PFSK-1 (cell line): ENCODE measurements around the gene PLB1.

Source experiments
- FOXP2 ChIP-seq: optimal IDR thresholded peaks from 2 replicates; pipeline ENCODE3; 2011; ENCODE audit warnings: borderline replicate concordance, control low read depth, inconsistent platforms; ENCODE audit not compliant: insufficient read depth; ENCODE audit errors: extremely low read length, extremely low read depth
- POLR2AphosphoS5 ChIP-seq: IDR thresholded peaks from 2 replicates; pipeline ENCODE4 v1.6.1; 2012; ENCODE audit warnings: low read depth, mild to moderate bottlenecking, control low read depth, low read length, moderate library complexity
- SIN3A ChIP-seq: IDR thresholded peaks from 2 replicates; pipeline ENCODE4 v1.6.1; 2012; ENCODE audit warnings: mild to moderate bottlenecking, low read length, moderate library complexity, borderline replicate concordance; ENCODE audit not compliant: insufficient read depth
- TAF1 ChIP-seq: IDR thresholded peaks from 2 replicates; pipeline ENCODE4 v1.6.1; 2012; ENCODE audit warnings: low read length, control low read depth, borderline replicate concordance; ENCODE audit not compliant: insufficient read depth
- TF ChIP-seq, protein P1 (sequence below), 2 experiments: IDR thresholded peaks; 2 replicates each; pipeline versions ENCODE4 v1.6.1 to v1.8.0; 2011 to 2012; ENCODE audit warnings: low read depth in 2 of 2, low read length in 2 of 2, control low read depth in 1 of 2, inconsistent platforms in 1 of 2, mild to moderate bottlenecking in 1 of 2, moderate library complexity in 1 of 2; ENCODE audit not compliant: insufficient read depth in 1 of 2

PLB1 gene

GRCh38 chr2:28544922-28545589 lies 49.2 kb downstream of the PLB1 start:
- no peak for TF ChIP-seq SIN3A
- TF ChIP-seq FOXP2 = no peak
- no peak for TF ChIP-seq TAF1
- no peak for TF ChIP-seq POLR2AphosphoS5
- TF ChIP-seq, protein P1, sequence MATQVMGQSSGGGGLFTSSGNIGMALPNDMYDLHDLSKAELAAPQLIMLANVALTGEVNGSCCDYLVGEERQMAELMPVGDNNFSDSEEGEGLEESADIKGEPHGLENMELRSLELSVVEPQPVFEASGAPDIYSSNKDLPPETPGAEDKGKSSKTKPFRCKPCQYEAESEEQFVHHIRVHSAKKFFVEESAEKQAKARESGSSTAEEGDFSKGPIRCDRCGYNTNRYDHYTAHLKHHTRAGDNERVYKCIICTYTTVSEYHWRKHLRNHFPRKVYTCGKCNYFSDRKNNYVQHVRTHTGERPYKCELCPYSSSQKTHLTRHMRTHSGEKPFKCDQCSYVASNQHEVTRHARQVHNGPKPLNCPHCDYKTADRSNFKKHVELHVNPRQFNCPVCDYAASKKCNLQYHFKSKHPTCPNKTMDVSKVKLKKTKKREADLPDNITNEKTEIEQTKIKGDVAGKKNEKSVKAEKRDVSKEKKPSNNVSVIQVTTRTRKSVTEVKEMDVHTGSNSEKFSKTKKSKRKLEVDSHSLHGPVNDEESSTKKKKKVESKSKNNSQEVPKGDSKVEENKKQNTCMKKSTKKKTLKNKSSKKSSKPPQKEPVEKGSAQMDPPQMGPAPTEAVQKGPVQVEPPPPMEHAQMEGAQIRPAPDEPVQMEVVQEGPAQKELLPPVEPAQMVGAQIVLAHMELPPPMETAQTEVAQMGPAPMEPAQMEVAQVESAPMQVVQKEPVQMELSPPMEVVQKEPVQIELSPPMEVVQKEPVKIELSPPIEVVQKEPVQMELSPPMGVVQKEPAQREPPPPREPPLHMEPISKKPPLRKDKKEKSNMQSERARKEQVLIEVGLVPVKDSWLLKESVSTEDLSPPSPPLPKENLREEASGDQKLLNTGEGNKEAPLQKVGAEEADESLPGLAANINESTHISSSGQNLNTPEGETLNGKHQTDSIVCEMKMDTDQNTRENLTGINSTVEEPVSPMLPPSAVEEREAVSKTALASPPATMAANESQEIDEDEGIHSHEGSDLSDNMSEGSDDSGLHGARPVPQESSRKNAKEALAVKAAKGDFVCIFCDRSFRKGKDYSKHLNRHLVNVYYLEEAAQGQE (IDR thresholded peaks at IDR 0.05; ENCODE audit: insufficient read depth in 1 of 2, low read depth in 2 of 2, low read length in 2 of 2) = no peak

GRCh38 chr2:28545590-28546200 lies 49.8 kb downstream of the PLB1 start:
- no peak for TF ChIP-seq TAF1
- no peak for TF ChIP-seq SIN3A
- no peak for TF ChIP-seq POLR2AphosphoS5
- no peak for TF ChIP-seq FOXP2
- TF ChIP-seq, protein P1 (IDR thresholded peaks at IDR 0.05; ENCODE audit: insufficient read depth in 1 of 2, low read depth in 2 of 2, low read length in 2 of 2) = no peak

DNA sequence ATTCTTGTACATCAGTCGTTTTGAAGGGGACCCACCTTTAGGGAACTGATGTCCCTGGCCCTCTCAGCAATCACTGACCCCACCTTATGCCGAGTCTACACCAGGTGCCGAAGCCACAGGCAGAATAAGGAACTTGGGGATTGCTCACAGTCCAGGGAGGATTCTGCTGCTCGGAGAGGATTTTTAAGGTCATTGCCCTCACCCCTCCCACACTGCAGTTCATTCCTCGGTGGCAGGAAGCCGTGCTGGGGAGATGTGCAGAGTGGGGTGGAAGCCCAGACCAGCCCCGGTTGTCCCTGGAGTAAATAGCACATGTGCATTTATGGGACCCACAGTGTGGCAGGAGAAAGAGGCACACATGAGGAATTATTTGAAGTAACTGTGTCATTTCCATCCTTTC lies 50.4 kb downstream of the PLB1 start:
- no peak for TF ChIP-seq POLR2AphosphoS5

- TF ChIP-seq, protein P1 (IDR thresholded peaks at IDR 0.05; ENCODE audit: insufficient read depth in 1 of 2, low read depth in 2 of 2, low read length in 2 of 2) = no peak
- no peak for TF ChIP-seq POLR2AphosphoS5
- TF ChIP-seq FOXP2 = no peak
- TF ChIP-seq TAF1 = no peak
- no peak for TF ChIP-seq SIN3A
Observed at GRCh38 chr2:28547223-28547860, 51.5 kb downstream of the PLB1 start.

DNA sequence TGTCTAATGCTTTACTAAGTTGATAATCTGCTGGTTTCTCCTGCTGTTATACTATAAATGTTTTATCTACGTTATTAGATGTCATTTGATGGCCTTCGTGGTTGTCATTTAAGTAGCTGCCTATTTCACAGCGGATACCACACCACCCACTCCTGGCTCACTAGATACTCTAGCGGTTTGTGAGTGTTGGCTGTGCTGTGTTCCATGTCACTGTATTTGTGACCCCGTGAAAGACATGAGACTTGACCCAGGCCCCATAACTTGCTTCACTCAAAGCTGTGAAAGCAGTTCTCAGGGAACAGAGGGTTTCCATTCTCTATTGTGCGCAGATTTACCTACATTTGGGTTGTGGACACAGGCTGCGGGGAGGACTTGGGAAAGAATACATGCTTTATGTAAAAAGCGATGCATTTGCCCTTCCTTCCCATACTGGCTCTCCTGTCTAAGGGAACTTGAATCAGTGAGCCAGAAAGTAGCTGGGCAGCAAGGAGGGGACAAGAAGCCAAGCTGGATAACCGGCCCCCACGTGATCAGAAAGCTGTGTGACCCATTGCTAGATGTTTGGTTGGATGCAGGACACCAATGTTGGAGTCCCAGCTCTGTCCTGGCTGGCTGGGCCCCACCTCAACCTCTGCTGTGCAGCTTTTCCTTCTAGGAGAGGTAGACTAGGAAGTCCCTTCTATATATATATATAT lies 52.2 kb downstream of the PLB1 start:
- TF ChIP-seq FOXP2 (no peak), SIN3A (no peak), TAF1 (no peak), POLR2AphosphoS5 (no peak)
- TF ChIP-seq, protein P1 (IDR thresholded peaks at IDR 0.05; ENCODE audit: insufficient read depth in 1 of 2, low read depth in 2 of 2, low read length in 2 of 2) = no peak
